GM18498 (cell line): ENCODE data around the gene DBP.

Experiments used
- ATAC-seq: cut with Tn5 transposase; IDR thresholded peaks from one replicate; pipeline ENCODE4 v1.9.1; 2021; ENCODE audit warnings: mild to moderate bottlenecking, moderate library complexity; ENCODE audit not compliant: unreplicated experiment

The DBP gene

GRCh38 chr19:48628486-48629296, 8.5 kb downstream of the DBP start:
- no peak for ATAC-seq

DNA sequence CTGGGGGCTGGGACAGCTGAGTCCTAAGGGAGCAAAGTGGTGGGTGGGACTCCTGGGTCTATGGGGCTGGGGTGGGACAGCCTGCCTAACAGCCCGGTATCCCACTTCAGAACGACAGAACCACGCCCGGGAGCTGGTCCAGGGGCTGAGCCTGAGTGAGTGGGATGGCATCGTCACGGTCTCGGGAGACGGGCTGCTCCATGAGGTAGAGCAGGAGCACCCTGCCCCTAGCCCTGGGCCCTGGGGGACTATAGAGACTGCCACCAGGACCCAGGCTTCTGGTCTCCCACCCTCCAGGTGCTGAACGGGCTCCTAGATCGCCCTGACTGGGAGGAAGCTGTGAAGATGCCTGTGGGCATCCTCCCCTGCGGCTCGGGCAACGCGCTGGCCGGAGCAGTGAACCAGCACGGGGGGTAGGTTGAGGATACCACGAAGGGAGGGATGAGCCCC, 9.3 kb downstream of the DBP start:
- no peak for ATAC-seq

DNA sequence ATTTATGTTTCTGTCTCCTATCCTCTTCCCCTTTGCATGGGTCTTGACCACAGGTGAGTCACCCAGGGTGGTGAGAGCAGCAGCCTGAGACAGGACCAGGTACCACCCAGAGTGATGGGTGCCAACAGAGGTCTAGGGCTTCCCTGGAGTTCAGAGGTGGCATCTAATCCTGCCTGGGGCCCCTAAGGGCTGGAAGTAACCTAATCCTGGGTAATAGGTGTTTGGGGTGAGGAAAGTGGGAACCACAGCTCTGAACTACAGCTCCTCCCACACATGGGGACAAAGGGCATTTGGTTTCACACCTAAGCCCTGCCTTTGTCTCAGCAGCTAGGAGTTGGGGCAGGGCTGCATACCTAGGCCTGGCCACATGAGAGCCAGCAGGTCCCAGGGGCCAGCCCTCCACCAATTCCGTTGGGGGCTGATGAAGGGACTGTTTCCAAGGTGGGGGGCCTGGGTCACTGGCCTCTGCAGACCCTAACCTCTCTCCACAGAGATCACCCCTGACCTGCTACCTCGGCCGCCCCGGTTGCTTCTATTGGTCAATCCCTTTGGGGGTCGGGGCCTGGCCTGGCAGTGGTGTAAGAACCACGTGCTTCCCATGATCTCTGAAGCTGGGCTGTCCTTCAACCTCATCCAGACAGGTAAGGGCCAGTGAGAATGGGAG, 9.8 kb downstream of the DBP start:
- ATAC-seq, result no peak

DNA sequence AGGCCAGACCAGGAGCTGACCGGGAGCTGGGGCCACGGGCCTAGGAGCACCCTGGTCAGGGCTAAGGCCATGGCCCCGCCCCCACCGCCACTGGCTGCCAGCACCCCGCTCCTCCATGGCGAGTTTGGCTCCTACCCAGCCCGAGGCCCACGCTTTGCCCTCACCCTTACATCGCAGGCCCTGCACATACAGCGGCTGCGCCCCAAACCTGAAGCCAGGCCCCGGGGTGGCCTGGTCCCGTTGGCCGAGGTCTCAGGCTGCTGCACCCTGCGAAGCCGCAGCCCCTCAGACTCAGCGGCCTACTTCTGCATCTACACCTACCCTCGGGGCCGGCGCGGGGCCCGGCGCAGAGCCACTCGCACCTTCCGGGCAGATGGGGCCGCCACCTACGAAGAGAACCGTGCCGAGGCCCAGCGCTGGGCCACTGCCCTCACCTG, 11.3 kb downstream of the DBP start:
- no peak for ATAC-seq

- no peak for ATAC-seq
Observed at GRCh38 chr19:48624791-48625723, 12.1 kb downstream of the DBP start.

DNA sequence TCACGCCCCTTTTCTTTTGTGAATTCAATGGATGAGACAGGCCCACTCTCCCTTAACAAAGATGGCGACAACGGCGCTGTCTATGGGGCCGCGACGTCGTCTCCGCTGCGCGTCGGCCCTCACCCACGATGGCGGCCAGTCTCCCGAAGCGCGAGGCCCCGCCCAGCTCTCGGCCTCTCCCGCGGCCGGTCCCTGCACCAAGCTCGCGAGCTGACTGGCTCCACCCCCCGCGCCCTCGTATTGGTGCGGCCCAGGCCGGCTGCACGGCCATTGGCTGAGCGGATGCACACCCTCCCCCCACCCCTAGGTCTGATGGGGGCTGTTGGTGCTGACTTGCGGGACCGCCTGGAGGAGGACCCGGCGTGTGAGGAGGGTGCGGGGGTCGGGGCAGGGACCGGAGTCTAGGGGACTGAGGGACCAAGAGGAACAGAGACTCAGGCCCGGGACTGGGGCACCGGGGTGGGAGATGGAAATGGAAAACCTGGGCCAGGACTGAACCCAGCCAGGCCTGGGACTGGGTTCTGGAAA, 13.0 kb downstream of the DBP start:
- ATAC-seq, result peak; percentile 59

GRCh38 chr19:48623556-48624066, 13.6 kb downstream of the DBP start:
- ATAC-seq, result no peak

DNA sequence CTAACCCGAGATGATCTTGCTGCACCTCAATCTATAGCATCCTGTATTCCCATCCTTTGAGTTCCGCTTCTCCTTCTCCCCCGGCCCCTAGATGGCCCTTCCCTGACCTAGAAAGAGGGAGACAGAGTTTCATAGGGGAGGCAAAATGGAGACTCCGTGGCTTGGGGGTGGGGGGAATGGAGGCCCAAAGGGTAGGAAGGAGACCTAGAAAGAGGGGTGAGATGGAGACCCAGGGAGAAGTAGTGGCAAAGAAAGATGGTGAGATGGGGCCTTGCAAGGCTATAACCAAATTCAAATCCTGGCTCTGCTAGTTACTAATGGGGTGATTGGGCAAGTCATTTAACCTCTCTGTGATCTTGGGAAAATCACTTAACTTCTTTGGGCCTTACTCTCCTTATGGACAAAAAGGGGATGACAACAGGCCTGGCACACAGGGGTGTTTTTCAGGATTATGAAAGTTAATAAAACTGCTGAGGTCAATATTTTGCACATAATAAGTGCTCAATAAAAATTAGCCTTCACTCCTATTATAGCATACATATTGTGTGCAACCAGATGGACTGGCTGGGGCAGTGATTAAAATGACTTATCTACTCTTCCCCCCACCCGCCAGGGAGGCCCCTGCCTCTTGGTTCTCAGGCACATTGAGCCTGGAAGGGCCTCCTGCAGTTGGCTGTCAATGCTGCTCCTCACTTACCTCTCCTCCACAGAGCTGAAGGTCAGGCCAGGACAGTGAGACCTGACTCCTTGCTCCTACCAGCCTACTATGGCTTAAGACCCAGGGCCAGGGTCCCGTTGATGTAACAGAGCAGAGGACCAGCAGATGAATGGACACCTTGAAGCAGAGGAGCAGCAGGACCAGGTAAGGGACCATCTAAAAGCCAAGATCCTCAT, 17.2 kb downstream of the DBP start:
- no peak for ATAC-seq

DNA sequence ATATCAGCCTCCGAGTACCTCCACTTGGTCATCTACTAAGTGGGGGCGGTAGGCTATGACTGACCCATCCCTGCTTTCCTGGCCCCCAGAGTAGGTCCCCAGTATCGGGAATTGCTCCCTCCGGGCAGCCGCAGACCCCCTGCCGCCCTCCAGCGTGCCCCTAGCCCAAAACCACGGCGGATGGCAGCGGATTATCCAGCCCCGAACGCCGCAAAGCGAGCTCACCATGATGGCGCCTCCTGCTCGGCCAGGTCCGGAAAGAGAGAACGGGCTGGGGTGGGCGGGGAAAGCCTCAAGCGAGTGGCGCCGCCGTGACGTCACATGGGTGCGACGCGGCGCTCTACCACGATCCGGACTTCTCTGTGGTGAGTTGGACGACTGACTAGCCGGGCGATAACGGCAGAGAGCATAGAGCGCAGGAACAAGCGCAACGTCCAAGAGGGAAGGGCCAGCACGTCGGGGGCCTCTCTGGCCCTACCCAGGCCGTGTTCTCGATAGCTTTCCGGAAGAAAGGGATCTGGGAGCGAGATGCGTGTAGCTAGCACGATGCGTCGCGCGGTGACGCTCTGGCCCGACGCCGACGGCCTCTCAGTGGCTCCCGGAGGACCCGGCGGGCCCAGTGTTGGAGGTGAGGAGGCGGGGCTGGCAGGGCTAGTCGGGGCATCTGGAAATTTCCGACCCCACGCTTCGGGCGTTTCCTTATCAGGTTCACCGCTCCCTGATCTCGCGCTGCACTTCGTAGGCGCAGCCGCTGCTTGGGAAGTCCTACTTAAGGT, 18.1 kb downstream of the DBP start, which contains the start of the genes RPL18 and SPHK2:
TSS of gene RPL18 (minus strand) at position 263 of the 776 bp plus-strand sequence. CDS start at position 228, 35 bp downstream.
TSS of gene SPHK2 (plus strand) at position 591 of the 776 bp plus-strand sequence. CDS start 1,009 bp downstream, outside the sequence.
- ATAC-seq, result peak; percentile 82

DNA sequence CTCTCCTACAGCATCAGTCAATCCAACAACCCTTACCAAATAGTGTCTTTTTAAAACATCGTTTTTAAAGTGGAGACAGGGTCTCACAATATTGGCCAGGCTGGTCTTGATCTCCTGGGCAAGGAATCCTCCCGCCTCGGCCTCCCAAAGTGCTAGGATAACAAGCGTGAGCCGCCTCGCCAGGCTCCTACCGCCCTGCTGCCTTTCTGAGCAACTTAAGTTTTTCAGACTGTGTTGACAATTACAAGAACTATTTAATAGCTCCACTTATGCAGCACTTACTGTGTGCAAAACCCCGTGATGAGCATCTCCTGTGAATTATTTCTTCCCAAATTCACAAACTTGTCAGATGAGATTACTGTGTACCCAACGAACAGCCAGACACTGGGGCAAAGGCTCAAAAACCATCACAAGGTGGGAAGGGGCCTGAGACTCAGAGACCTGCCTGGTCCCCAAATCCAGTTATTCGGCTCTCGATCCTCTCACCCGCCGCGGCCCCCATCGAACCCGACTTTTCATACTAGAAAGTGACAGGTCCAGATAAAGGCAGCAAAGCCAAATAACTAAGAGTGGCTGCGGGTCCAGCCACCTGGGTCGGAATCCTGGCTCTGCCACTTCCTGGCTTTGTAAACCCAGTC, 18.8 kb downstream of the DBP start:
- ATAC-seq, result no peak

DNA sequence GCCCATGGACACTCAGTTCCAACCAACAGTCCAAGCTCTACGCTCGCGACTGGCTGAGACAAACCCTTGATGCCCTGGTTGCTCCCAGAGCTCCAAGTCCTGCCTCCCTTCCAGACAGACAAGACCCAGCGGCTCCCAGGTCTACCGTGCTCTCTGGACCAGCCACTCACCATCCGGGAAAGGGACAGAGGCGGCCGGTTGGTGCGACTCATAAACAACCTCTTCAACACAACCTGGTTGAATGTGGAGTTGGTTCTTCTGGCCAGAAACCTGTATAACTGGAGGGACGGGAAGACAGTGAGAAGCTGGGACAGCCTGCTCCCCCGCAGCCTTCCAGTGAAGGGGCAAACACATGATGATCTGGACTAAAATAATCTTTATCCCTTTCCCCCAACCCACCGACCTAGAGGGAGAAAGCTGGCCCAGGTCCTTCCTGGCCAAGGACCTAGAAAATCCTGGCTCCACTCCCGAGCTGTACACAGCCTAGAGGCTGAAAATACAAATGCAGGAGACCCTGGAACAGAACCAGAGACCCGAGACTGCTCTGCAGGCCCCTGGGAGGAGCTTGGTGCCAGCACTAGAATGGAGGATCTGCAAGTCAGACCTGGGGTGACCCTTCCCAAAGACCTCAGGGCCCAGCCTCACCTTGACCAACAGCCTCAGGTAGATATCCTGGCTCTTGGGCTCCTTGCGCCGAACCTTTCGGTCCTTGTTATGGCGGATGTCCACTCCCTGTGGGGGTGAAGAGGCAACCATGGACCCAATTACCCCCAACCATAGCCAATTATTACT, 19.8 kb downstream of the DBP start:
- no peak for ATAC-seq

DNA sequence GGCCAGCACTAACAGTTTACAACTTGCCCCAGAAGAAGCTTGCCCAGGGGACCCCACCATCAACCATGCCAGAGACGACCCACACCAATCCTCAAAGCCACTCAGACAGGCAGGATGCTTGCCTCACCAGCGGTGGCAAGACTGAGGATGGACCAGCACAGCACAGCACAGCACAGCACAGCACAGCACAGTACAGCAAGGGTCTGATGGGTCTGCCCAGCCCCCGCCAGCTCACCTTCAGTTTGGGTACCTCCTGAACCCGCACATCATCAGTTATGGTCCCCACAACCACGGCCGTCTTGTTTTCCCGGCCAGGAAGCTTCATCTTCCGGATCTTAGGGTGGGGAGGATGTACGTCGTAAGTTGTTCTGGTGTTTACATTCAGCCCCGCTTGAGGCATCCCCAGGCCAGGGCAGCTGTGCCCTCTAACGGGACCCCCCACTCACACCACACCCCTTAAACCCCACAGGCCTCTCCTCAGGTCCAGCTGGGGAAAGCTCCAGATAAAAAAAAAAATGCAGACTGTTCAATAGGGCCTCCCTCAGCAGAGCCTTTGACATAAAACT, 20.6 kb downstream of the DBP start:
- ATAC-seq, result no peak

GRCh38 chr19:48616041-48616436, 21.1 kb downstream of the DBP start:
- no peak for ATAC-seq

DNA sequence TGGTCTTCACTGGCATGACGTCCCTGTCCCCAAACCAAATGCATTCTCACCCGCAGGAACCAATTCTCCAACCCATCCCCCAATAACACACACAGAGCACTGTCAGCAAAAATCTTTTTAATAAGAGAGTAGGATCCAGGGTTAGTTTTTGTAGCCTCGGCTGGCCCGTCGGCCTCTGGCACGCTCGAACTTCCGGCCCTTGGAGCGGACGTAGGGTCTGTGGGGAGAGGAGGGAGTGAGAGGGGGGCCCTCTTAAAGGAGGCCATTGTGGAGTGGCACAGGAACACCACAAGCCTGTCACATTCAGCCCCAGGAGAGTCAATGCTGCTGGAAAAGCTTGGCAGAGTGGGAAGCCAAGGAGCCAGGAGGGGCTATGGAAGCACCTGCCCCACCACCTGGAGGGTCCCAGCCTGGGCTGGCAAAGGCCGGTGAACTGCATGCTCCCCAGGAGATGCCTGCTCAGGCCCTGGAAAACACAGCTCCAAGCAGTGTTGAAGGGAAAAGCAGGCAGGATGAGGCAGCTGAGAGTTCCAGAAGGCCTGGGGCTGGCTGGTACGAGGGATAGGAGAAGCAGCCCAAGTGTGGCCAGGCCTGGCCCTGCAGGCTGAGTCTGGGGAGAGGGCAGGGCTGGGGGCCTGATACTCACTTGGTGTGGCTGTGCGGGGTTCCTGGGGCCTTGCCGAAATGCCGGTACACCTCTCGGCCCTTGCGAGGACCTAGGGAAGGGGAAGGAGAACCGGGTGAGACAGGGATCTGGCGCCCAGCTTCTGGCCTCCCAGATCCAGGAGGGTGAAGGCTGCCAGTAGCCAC, 21.7 kb downstream of the DBP start:
- ATAC-seq, result no peak

GRCh38 chr19:48614436-48615230, 22.5 kb downstream of the DBP start, which contains the start of gene FAM83E:
FAM83E (minus strand) TSS chr19:48615076; CDS start chr19:48613372, 1,704 bp downstream.
- ATAC-seq, result no peak
